Measurements from ENCODE around the gene SETDB1.

GRCh38 chr1:151007853-151008243, 81.7 kb downstream of the SETDB1 start:
- no peak for TF ChIP-seq CTCF (IDR thresholded peaks at IDR 0.05)
- no peak for TF ChIP-seq RAD21 (IDR thresholded peaks at IDR 0.05; ENCODE audit: low read length)
- TF ChIP-seq POLR2AphosphoS5 (IDR thresholded peaks at IDR 0.05; ENCODE audit: low read depth, low read length) = no peak
- TF ChIP-seq TCF12 (IDR thresholded peaks at IDR 0.05) = no peak
- TF ChIP-seq FOSL2 (IDR thresholded peaks at IDR 0.05; ENCODE audit: borderline replicate concordance, low read depth) = no peak
- no peak for TF ChIP-seq YY1 (IDR thresholded peaks at IDR 0.05; ENCODE audit: low read depth)
